PC-9 (cell line): ENCODE data around the gene LIMS2.

Source experiments
- CTCF ChIP-seq: fragments of 200-600 bp; sonication (generic); conservative IDR thresholded peaks from 2 replicates; pipeline ENCODE4 v1.6.1; 2017; ENCODE audit warnings: mixed run types, antibody characterized with exemption, mild to moderate bottlenecking, moderate library complexity
- EZH2 ChIP-seq: fragments of 200-600 bp; sonication (generic); IDR thresholded peaks from 2 replicates; pipeline ENCODE4 v1.8.0; 2017; ENCODE audit warnings: antibody characterized with exemption, low read depth

- TF ChIP-seq CTCF (no peak), EZH2 (no peak)
Observed at GRCh38 chr2:127609031-127609751, 66.1 kb downstream of the LIMS2 start.
